Activated CD8-positive, alpha-beta memory T cell treated with anti-CD3 and anti-CD28 coated beads for 1 hour (primary cell): ENCODE results near the gene CUEDC2.
A peak's percentile ranks its signal among the peaks of the same experiment; 100 is the strongest.

Experiments
- DNase-seq, 2 donors: peaks; one replicate each; pipeline ENCODE4 v3.0.0-alpha.2; 2020; ENCODE audit warnings: low read depth in 1 of 2; ENCODE audit errors: extremely low read depth in 1 of 2

The CUEDC2 gene

GRCh38 chr10:102432162-102432950 is at the start of gene CUEDC2:
TSS of gene CUEDC2 (minus strand) at chr10:102432574. CDS start at chr10:102425188, 7,386 bp downstream.
- DNase-seq = peak; percentile 90 to 91

- no peak for DNase-seq
These were observed 48.0 kb upstream of the CUEDC2 start for GRCh38 chr10:102480396-102480795.

- no peak for DNase-seq
These were observed 47.3 kb upstream of the CUEDC2 start for GRCh38 chr10:102479651-102480050.

GRCh38 chr10:102476466-102477141 is 44.2 kb upstream of the CUEDC2 start:
- DNase-seq = no peak

- DNase-seq = no peak
These were observed 43.2 kb upstream of the CUEDC2 start for GRCh38 chr10:102475451-102476040.

- DNase-seq = no peak
These were observed 41.3 kb upstream of the CUEDC2 start for GRCh38 chr10:102473445-102474331.

GRCh38 chr10:102470579-102471546 is 38.5 kb upstream of the CUEDC2 start:
- DNase-seq = no peak

- DNase-seq = no peak
These were observed 36.3 kb upstream of the CUEDC2 start for GRCh38 chr10:102468683-102469082.

GRCh38 chr10:102467971-102468438 is 35.6 kb upstream of the CUEDC2 start:
- DNase-seq = no peak

GRCh38 chr10:102467318-102467717 is 34.9 kb upstream of the CUEDC2 start:
- DNase-seq = no peak

- no peak for DNase-seq
These were observed 33.1 kb upstream of the CUEDC2 start for GRCh38 chr10:102465466-102465865.

GRCh38 chr10:102463983-102464382 is 31.6 kb upstream of the CUEDC2 start:
- DNase-seq = no peak

- no peak for DNase-seq
These were observed 30.2 kb upstream of the CUEDC2 start for GRCh38 chr10:102462512-102463054.

GRCh38 chr10:102461187-102462054 is 29.0 kb upstream of the CUEDC2 start:
- peak; percentile 88 to 94 for DNase-seq

- DNase-seq = no peak
These were observed 28.4 kb upstream of the CUEDC2 start for GRCh38 chr10:102460836-102461186.

- no peak for DNase-seq
These were observed 26.3 kb upstream of the CUEDC2 start for GRCh38 chr10:102458656-102459055.

GRCh38 chr10:102457591-102458150 is 25.3 kb upstream of the CUEDC2 start:
- DNase-seq = no peak

GRCh38 chr10:102455893-102456471 is 23.6 kb upstream of the CUEDC2 start:
- DNase-seq = no peak
